Psoas muscle (tissue), 8 donors: ENCODE results near the gene CHTF18. TPM values are rescaled to one million over a fixed set of nuclear protein-coding genes. Genes with fewer than 3 reads are reported as not detected.
"Not testable (repeated sequence)": the region's sequence is repeated elsewhere in the genome, so short reads cannot be mapped to it uniquely, and the experiment has no call there.

Experiments used
- ATAC-seq, 4 donors: fragments of 200-7000 bp; cut with Tn5 transposase; one replicate each; pipeline ENCODE4 v1.9.1; 2020; ENCODE audit warnings: moderate library complexity in 3 of 4, mild to moderate bottlenecking in 2 of 4
- DNase-seq, 2 donors: peaks; one replicate each; pipeline ENCODE4 v3.0.0-alpha.2; 2020
- H3K27ac ChIP-seq: fragments of 200-600 bp; one replicate; pipeline ENCODE4 v1.8.0; 2022
- H3K27me3 ChIP-seq, 3 donors: fragments of 200-600 bp in 1 of 3; one replicate each; pipeline versions ENCODE4 v1.6.1 to v1.8.0; 2013 to 2022; ENCODE audit warnings: low read length in 2 of 3, mild to moderate bottlenecking in 2 of 3, moderate library complexity in 1 of 3; ENCODE audit not compliant: insufficient read depth in 3 of 3
- H3K36me3 ChIP-seq, 2 donors: fragments of 200-600 bp in 1 of 2; one replicate each; pipeline versions ENCODE4 v1.6.1 to v1.8.0; 2013 to 2022; ENCODE audit warnings: low read depth in 1 of 2, mild to moderate bottlenecking in 1 of 2, moderate library complexity in 1 of 2; ENCODE audit not compliant: insufficient read depth in 1 of 2
- H3K4me1 ChIP-seq: fragments of 200-600 bp; one replicate; pipeline ENCODE4 v1.8.0; 2022
- H3K4me3 ChIP-seq: fragments of 200-600 bp; one replicate; pipeline ENCODE4 v1.8.0; 2022; ENCODE audit warnings: mild to moderate bottlenecking
- H3K9me3 ChIP-seq: fragments of 200-600 bp; one replicate; pipeline ENCODE4 v1.8.0; 2022
- WGBS, 3 donors: extraction: QIAGEN DNeasy Blood & Tissue Kit; methylation state at CpG; one replicate each; pipeline versions ENCODE4 v1.1.6 to v1.1.7; 2013; 5-methylcytosine and 5-hydroxymethylcytosine counted together
- intact Hi-C, 2 donors: fragments of 100-400 bp; cut with DNase I; formaldehyde crosslinking; loops; one replicate each; pipeline versions ENCODE4 v1.11.0 to v1.14.2; 2022
- polyA plus RNA-seq, 3 donors: library from polyadenylated mRNA; stranded (reverse); fragments of 200-250 nt; gene quantifications; one replicate each; pipeline ENCODE4 v1.2.3, GENCODE V29; 2013
- total RNA-seq, 4 donors: library from RNA; stranded (reverse); fragmentation: NEBNext Ultra II Directional in 2 of 4; extraction: Animal tissue kit (Norgen Biotek cat#: 25700) in 2 of 4; gene quantifications; one replicate each; pipeline versions ENCODE4 v1.2.1 to v1.2.4, GENCODE V29; 2021 to 2023
- TF ChIP-seq, protein P1 (sequence below): fragments of 200-600 bp; IDR thresholded peaks from one replicate; pipeline ENCODE4 v1.8.0; 2022; ENCODE audit warnings: antibody characterized with exemption
- donor health status: healthy with polysubstance abuse.
- donor health status: DM: no; HTN: no; CAD: no; lungs with moderate emphysema.
- donor health status: Bipolar disorder and iron deficiency.
- donor health status: healthy.
- donor health status: DM: yes; HTN: yes; CAD: no.
- donor health status: DM: no; HTN: no; CAD: no.
- donor health status: DM: no; HTN: no; CAD: no.
- donor health status: DM: yes; HTN: yes; CAD: no.

Gene CHTF18
- total and polyA plus RNA-seq, 7 donors = 1.7 to 8.4 (median 3.9) TPM

DNA sequence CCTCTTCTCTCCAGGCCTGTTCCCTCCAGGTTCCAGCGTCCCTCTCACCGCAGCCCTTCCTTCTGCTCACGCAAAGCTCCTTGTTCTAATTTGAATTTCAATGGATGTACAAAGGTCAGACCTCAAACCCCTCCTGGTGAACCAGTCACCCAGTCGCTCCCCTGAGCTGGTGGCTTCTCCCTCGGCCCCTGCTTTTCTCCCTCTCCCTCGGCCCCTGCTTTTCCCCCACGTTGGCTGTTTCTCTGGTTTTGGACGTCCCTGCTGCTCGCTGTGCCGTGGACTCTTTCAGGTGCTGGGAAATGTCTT is 36.5 kb upstream of the CHTF18 start:
- intact Hi-C loops = no loop called here
- no peak overlapping the region for H3K27ac ChIP-seq
- H3K4me1 ChIP-seq = no peaks in the 10 kb centered on the region
- no peaks in the 10 kb centered on the region for H3K36me3 ChIP-seq
- DNase-seq (no peak), ATAC-seq (no peak)
- H3K4me3 ChIP-seq = no peak overlapping the region
- peaks cover 0 to 42% (median 8%) of the 10 kb centered on the region in 3 donors for H3K27me3 ChIP-seq
- WGBS, 3 donors = 17 to 29% (median 17%) methylated on average over 8 to 10 of the region's 10 CpGs
- H3K9me3 ChIP-seq = no peaks in the 10 kb centered on the region
- TF ChIP-seq, protein P1, sequence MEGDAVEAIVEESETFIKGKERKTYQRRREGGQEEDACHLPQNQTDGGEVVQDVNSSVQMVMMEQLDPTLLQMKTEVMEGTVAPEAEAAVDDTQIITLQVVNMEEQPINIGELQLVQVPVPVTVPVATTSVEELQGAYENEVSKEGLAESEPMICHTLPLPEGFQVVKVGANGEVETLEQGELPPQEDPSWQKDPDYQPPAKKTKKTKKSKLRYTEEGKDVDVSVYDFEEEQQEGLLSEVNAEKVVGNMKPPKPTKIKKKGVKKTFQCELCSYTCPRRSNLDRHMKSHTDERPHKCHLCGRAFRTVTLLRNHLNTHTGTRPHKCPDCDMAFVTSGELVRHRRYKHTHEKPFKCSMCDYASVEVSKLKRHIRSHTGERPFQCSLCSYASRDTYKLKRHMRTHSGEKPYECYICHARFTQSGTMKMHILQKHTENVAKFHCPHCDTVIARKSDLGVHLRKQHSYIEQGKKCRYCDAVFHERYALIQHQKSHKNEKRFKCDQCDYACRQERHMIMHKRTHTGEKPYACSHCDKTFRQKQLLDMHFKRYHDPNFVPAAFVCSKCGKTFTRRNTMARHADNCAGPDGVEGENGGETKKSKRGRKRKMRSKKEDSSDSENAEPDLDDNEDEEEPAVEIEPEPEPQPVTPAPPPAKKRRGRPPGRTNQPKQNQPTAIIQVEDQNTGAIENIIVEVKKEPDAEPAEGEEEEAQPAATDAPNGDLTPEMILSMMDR = no peak

DNA sequence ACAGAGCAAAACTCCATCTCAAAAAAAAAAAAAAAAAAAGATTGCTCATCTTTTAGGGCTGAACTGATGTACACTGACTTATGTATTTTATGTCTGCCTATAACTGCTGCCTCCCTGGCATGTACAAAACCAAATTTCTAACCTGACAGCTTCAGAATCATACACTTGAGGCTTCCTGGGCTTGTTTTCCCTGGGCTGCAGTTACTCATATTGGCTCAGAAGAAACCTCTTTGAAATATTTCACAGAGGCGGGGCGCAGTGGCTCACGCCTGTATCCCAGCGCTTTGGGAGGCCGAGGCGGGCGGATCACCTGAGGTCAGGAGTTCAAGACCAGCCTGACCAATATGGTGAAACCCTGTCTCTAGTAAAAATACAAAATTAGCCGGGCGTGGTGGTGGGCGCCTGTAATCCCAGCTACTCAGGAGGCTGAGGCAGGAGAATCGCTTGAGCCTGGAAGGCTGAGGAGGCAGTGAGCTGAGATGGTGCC is 34.3 kb upstream of the CHTF18 start:
- peaks cover 0 to 39% (median 9%) of the 10 kb centered on the region in 3 donors for H3K27me3 ChIP-seq
- intact Hi-C loops, DNase-seq, ATAC-seq, H3K9me3 ChIP-seq, H3K4me3 ChIP-seq, H3K27ac ChIP-seq, H3K36me3 ChIP-seq, H3K4me1 ChIP-seq: not testable (repeated sequence)
- 84 to 87% (median 86%) methylated on average over 11 of the region's 11 CpGs for WGBS, 3 donors

DNA sequence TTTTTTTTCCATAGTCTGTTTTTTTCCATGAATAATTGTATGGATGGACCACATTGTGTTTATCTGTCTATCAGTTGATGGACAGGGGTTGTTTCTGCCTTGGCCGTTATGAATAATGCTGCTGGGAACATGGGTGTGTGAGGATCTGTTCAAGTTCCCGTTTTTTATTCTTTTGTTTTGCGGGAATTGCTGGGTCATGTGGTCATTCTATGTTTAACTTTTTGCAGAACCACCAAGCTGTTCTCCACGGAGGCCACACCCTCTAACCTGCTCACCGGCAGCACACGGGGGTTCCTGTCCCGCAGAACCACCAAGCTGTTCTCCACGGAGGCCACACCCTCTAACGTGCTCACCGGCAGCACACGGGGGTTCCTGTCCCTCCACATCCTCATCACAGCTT is 33.8 kb upstream of the CHTF18 start:
- 58 to 64% (median 64%) methylated on average over 11 of the region's 11 CpGs for WGBS, 3 donors
- Histone ChIP-seq H3K36me3 (no peaks in the 10 kb centered on the region), H3K27ac (no peak overlapping the region), H3K9me3 (no peaks in the 10 kb centered on the region), H3K27me3 (peaks cover 0 to 39% (median 10%) of the 10 kb centered on the region in 3 donors), H3K4me3 (no peak overlapping the region), H3K4me1 (no peaks in the 10 kb centered on the region)
- DNase-seq (no peak), ATAC-seq (no peak)
- intact Hi-C loops = no loop called here
- TF ChIP-seq, protein P1 = no peak

DNA sequence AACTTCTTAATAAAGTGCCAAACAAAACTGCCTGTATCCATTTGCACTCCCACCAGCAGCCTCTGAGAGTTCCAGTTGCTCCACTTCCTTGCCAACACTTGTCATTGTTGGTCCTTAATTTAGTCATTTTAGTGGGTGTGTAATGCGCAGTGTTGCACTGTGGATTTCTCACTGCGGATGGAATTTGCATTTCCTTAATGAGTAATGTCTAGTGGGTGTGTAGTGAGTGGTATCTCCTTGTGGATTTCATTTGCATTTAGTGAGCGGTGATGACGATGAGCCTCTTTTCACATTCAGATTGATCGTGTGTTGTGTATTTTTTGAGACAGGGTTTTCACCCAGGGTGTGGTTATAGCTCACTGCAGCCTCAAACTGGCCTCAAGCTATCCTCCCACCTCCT is 32.0 kb upstream of the CHTF18 start:
- peaks cover 0 to 39% (median 12%) of the 10 kb centered on the region in 3 donors for H3K27me3 ChIP-seq
- ATAC-seq (no peak), DNase-seq (no peak)
- no peak overlapping the region for H3K4me3 ChIP-seq
- no peak overlapping the region for H3K27ac ChIP-seq
- no peaks in the 10 kb centered on the region for H3K4me1 ChIP-seq
- TF ChIP-seq, protein P1 = no peak
- WGBS, 3 donors = 90 to 97% (median 94%) methylated on average over 5 of the region's 5 CpGs
- H3K9me3 ChIP-seq = no peaks in the 10 kb centered on the region
- no peaks in the 10 kb centered on the region for H3K36me3 ChIP-seq
- intact Hi-C loops = no loop called here

DNA sequence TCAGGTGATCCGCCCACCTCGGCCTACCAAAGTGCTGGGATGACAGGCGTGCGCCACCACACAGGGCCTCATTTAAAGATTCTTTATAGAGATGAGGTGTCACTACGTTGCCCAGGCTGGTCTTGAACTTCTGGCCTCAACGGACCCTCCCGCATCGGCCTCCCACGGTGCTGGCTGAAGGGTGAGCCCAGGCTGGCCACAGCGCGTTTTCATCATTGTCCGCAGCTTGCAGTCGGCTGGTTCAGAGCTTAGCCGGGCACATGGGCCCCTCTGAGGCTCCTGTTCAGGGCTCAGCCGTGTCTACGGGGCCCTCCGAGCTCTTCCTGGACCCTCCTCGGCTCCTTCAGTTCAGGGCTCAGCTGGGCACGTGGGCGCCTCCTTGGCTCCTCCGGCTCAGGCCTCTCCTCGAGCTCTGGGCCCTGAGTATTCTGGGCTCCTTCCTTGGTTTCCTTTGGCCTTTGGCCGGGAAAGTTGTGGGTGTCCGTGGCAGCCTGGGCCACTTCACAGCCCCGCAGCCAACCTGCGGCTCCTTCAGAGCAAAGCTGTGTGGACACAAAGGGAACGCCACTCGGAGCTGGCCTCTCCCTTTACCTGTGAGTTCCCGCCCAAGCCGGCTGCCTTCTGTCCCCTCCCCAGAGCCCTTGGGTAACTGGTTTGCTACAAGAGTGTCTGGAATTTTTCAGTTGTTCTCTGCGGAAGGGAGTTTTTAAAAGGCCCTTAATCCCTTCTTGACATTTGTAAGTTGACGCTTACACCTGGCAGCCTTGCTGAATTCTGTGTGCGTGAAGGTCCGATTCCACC is 29.1 kb upstream of the CHTF18 start:
- ATAC-seq (no peak), DNase-seq (no peak)
- H3K4me3 ChIP-seq = no peak overlapping the region
- intact Hi-C loops = no loop called here
- no peaks in the 10 kb centered on the region for H3K4me1 ChIP-seq
- TF ChIP-seq, protein P1 = no peak
- no peaks in the 10 kb centered on the region for H3K9me3 ChIP-seq
- no peaks in the 10 kb centered on the region for H3K36me3 ChIP-seq
- H3K27ac ChIP-seq = no peak overlapping the region
- WGBS, 3 donors = 72 to 75% (median 75%) methylated on average over 32 to 34 of the region's 34 CpGs
- H3K27me3 ChIP-seq = peaks cover 0 to 43% (median 9%) of the 10 kb centered on the region in 3 donors
